MM.1S (cell line): ENCODE data around the gene PEX26.

Experiments used
- DNase-seq: peaks from one replicate; pipeline ENCODE4 v3.0.0-alpha.2; 2015
- H2AFZ ChIP-seq: fragments of 300-600 bp; sonication (generic); 2 replicates; pipeline ENCODE4 v1.6.0; 2016; ENCODE audit warnings: antibody characterized with exemption, low read length
- H3F3A ChIP-seq: fragments of 300-600 bp; sonication (generic); 2 replicates; pipeline ENCODE4 v1.6.1; 2016; ENCODE audit warnings: mild to moderate bottlenecking, antibody characterized with exemption, low read length, moderate library complexity, mixed read lengths; ENCODE audit not compliant: insufficient read depth
- H3K27ac ChIP-seq: fragments of 300-600 bp; sonication (generic); 2 replicates; pipeline ENCODE4 v1.5.1; 2016; ENCODE audit warnings: mild to moderate bottlenecking, low read length
- H3K27me3 ChIP-seq: fragments of 300-600 bp; sonication (generic); replicated peaks from 2 replicates; pipeline ENCODE4 v1.6.0; 2016; ENCODE audit warnings: low read length; ENCODE audit not compliant: insufficient read depth
- H3K36me3 ChIP-seq: fragments of 300-600 bp; sonication (generic); replicated peaks from 2 replicates; pipeline ENCODE4 v1.6.1; 2016; ENCODE audit warnings: mild to moderate bottlenecking, low read length, mixed read lengths; ENCODE audit not compliant: insufficient read depth
- H3K4me1 ChIP-seq: fragments of 300-600 bp; sonication (generic); 2 replicates; pipeline ENCODE4 v1.6.1; 2016; ENCODE audit warnings: low read length, mixed read lengths
- H3K4me2 ChIP-seq: fragments of 300-600 bp; sonication (generic); 2 replicates; pipeline ENCODE4 v1.6.0; 2016; ENCODE audit warnings: low read depth, low read length
- H3K4me3 ChIP-seq: fragments of 300-600 bp; sonication (generic); 2 replicates; pipeline ENCODE4 v1.5.1; 2016; ENCODE audit warnings: low read length, mixed read lengths
- H3K79me2 ChIP-seq: fragments of 300-600 bp; sonication (generic); 2 replicates; pipeline ENCODE4 v1.6.1; 2016; ENCODE audit warnings: mixed run types, low read length, mixed read lengths
- H3K9ac ChIP-seq: fragments of 300-600 bp; sonication (generic); 2 replicates; pipeline ENCODE4 v1.6.1; 2016; ENCODE audit warnings: low read length, mixed read lengths
- H3K9me2 ChIP-seq: fragments of 300-600 bp; sonication (generic); replicated peaks from 2 replicates; pipeline ENCODE4 v1.6.1; 2016; ENCODE audit warnings: mild to moderate bottlenecking, low read length, mixed read lengths; ENCODE audit not compliant: insufficient read depth
- H3K9me3 ChIP-seq: fragments of 300-600 bp; sonication (generic); replicated peaks from 2 replicates; pipeline ENCODE4 v1.6.1; 2016; ENCODE audit warnings: mild to moderate bottlenecking, low read length, mixed read lengths; ENCODE audit not compliant: insufficient read depth
- H4K20me1 ChIP-seq: fragments of 300-600 bp; sonication (generic); 2 replicates; pipeline ENCODE4 v1.6.1; 2016; ENCODE audit warnings: mild to moderate bottlenecking, low read length, moderate library complexity, mixed read lengths; ENCODE audit not compliant: insufficient read depth
- CTCF ChIP-seq: fragments of 300-600 bp; sonication (generic); IDR thresholded peaks from 2 replicates; pipeline ENCODE4 v1.5.1; 2016; ENCODE audit warnings: antibody characterized with exemption, low read length, mixed read lengths
- EZH2 ChIP-seq: fragments of 300-600 bp; sonication (generic); optimal IDR thresholded peaks from 2 replicates; pipeline ENCODE3; 2017; ENCODE audit warnings: low read depth, mild to moderate bottlenecking, antibody characterized with exemption, low read length, mixed read lengths
- EZH2phosphoT487 ChIP-seq: fragments of 300-600 bp; sonication (generic); IDR thresholded peaks from 2 replicates; pipeline ENCODE4 v1.6.1; 2018; ENCODE audit warnings: antibody characterized with exemption, low read length

PEX26 gene

DNA sequence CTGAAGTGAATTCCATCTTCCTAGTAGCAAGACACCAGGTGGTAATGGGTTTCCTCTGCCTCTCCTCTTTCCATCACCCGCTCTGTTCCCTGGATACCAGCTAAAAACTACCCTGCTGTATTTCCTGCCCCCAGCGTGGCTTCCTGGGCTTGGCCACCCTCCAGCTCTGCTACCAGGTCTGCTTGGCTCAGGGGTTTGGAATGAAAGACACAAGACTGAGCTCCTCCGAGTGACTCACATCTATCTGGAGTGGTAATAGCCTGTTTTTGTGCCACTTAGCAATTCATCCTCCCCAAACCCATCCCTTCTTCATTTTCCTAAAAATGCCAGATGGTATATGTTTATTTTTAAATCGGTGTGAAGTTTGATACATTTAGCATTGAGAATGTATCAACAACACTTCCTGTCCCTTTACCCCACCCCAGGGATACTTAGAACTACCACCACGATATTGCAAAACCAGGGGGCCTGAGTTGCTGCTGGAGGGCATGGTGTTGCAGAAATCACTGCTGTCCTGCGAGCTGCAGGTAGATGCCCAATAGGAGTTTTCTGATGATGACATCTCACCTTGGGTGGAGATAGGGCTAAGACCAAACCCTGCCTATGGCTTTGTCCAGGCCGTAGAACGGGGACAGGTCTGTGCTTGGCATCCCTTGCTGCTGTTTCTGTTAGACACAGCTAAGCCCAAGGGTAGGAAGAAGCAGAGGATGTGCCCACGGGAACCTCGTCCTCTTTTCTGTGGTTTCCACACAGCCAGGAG lies 45.9 kb upstream of the PEX26 start:
- peaks cover 17% of the 10 kb centered on the region for H3K4me1 ChIP-seq
- H3K4me2 ChIP-seq: no peak overlapping the region
- H3K9me2 ChIP-seq: no peaks in the 10 kb centered on the region
- no peak overlapping the region for H3K9ac ChIP-seq
- no peak overlapping the region for H2AFZ ChIP-seq
- no peaks in the 10 kb centered on the region for H3K9me3 ChIP-seq
- peaks cover 3% of the 10 kb centered on the region for H3F3A ChIP-seq
- no peak overlapping the region for H3K27ac ChIP-seq
- DNase-seq: no peak
- no peaks in the 10 kb centered on the region for H4K20me1 ChIP-seq
- no peaks in the 10 kb centered on the region for H3K79me2 ChIP-seq
- H3K27me3 ChIP-seq: no peaks in the 10 kb centered on the region
- no peak for TF ChIP-seq CTCF
- no peak for TF ChIP-seq EZH2
- no peak for TF ChIP-seq EZH2phosphoT487
- no peak overlapping the region for H3K4me3 ChIP-seq
- H3K36me3 ChIP-seq: no peaks in the 10 kb centered on the region

GRCh38 chr22:18032455-18033101 lies 45.2 kb upstream of the PEX26 start:
- Histone ChIP-seq H3K4me2 (no peak overlapping the region), H3K9me3 (no peaks in the 10 kb centered on the region), H4K20me1 (no peaks in the 10 kb centered on the region), H3K27me3 (no peaks in the 10 kb centered on the region), H3K9ac (no peak overlapping the region), H2AFZ (no peak overlapping the region), H3K9me2 (no peaks in the 10 kb centered on the region), H3K36me3 (no peaks in the 10 kb centered on the region), H3K27ac (no peak overlapping the region), H3F3A (peaks cover 3% of the 10 kb centered on the region), H3K4me3 (no peak overlapping the region), H3K4me1 (peaks cover 17% of the 10 kb centered on the region), H3K79me2 (no peaks in the 10 kb centered on the region)
- no peak for DNase-seq
- TF ChIP-seq CTCF (no peak), EZH2phosphoT487 (no peak), EZH2 (no peak)

GRCh38 chr22:18033204-18033998 lies 44.4 kb upstream of the PEX26 start:
- Histone ChIP-seq H3K4me1 (peaks cover 15% of the 10 kb centered on the region), H3K27me3 (no peaks in the 10 kb centered on the region), H2AFZ (no peak overlapping the region), H3K27ac (no peak overlapping the region), H3K9ac (no peak overlapping the region), H3K9me3 (no peaks in the 10 kb centered on the region), H3F3A (peaks cover 3% of the 10 kb centered on the region), H3K9me2 (no peaks in the 10 kb centered on the region), H3K79me2 (no peaks in the 10 kb centered on the region), H3K4me2 (no peak overlapping the region), H3K4me3 (no peak overlapping the region), H4K20me1 (no peaks in the 10 kb centered on the region), H3K36me3 (no peaks in the 10 kb centered on the region)
- no peak for DNase-seq
- TF ChIP-seq EZH2phosphoT487: no peak
- no peak for TF ChIP-seq CTCF
- TF ChIP-seq EZH2: no peak
